Heart left ventricle (tissue), 16 donors: ENCODE results near the gene MVK. TPM values are rescaled to one million over a fixed set of nuclear protein-coding genes. Genes with fewer than 3 reads are reported as not detected.

ENCODE experiments used
- ATAC-seq, 4 donors: fragments of 200-7000 bp; cut with Tn5 transposase; one replicate each; pipeline ENCODE4 v1.9.1; 2020 to 2022; ENCODE audit warnings: moderate library complexity in 4 of 4, mild to moderate bottlenecking in 3 of 4, moderate number of reproducible peaks in 1 of 4
- DNase-seq, 5 donors: peaks; one replicate each; pipeline ENCODE4 v3.0.0-alpha.2; 2020
- H3K27ac ChIP-seq, 12 donors: fragments of 200-600 bp; sonication (generic) in 4 of 12; one replicate each; pipeline versions ENCODE4 v1.5.0 to v1.8.0; 2016 to 2022; ENCODE audit warnings: mild to moderate bottlenecking in 2 of 12
- H3K27me3 ChIP-seq, 9 donors: fragments of 200-600 bp; sonication (generic) in 2 of 9; one replicate each; pipeline versions ENCODE4 v1.5.1 to v1.8.0; 2016 to 2022; ENCODE audit warnings: mild to moderate bottlenecking in 3 of 9
- H3K36me3 ChIP-seq, 9 donors: fragments of 200-600 bp; sonication (generic) in 2 of 9; one replicate each; pipeline versions ENCODE4 v1.5.0 to v1.8.0; 2018 to 2022; ENCODE audit warnings: mild to moderate bottlenecking in 2 of 9
- H3K4me1 ChIP-seq, 12 donors: fragments of 200-600 bp; sonication (generic) in 4 of 12; one replicate each; pipeline versions ENCODE4 v1.5.0 to v1.8.0; 2016 to 2022; ENCODE audit warnings: mild to moderate bottlenecking in 3 of 12
- H3K4me3 ChIP-seq, 12 donors: fragments of 200-600 bp; sonication (generic) in 4 of 12; one replicate each; pipeline versions ENCODE4 v1.5.0 to v1.8.0; 2017 to 2022; ENCODE audit warnings: mild to moderate bottlenecking in 9 of 12, moderate library complexity in 4 of 12
- H3K9me3 ChIP-seq, 12 donors: fragments of 200-600 bp; sonication (generic) in 4 of 12; one replicate each; pipeline versions ENCODE4 v1.5.0 to v1.8.0; 2016 to 2022; ENCODE audit warnings: mild to moderate bottlenecking in 1 of 12
- POLR2A ChIP-seq, 2 donors: fragments of 450-650 bp; IDR thresholded peaks; one replicate each; pipeline ENCODE4 v1.6.1; 2017; ENCODE audit warnings: antibody characterized with exemption in 2 of 2, mild to moderate bottlenecking in 2 of 2, moderate library complexity in 2 of 2
- WGBS, 4 donors: extraction: QIAGEN DNeasy Blood & Tissue Kit in 2 of 4; methylation state at CpG; one replicate each; pipeline versions ENCODE4 v1.1.5 to v1.1.7; 2013 to 2018; 5-methylcytosine and 5-hydroxymethylcytosine counted together
- intact Hi-C, 10 donors: fragments of 100-400 bp; cut with DNase I; formaldehyde crosslinking; loops; one replicate each; pipeline versions ENCODE4 v1.11.1 to v1.14.2; 2022
- polyA plus RNA-seq, 2 donors: library from polyadenylated mRNA; stranded (reverse); fragments of 200-250 nt; gene quantifications; one replicate each; pipeline ENCODE4 v1.2.3, GENCODE V29; 2013
- total RNA-seq, 9 donors: library from RNA; depleted of rRNA in 2 of 9; stranded (reverse); fragments of >200 nt in 2 of 9; fragmentation: NEBNext Ultra II Directional in 3 of 9; extraction: Animal tissue kit (Norgen Biotek cat#: 25700) in 3 of 9; gene quantifications; one replicate each; pipeline versions ENCODE4 v1.1.0 to v1.2.4, GENCODE V29; 2016 to 2023
- TF ChIP-seq, protein P1 (sequence below), 12 donors: fragments of 200-600 bp; sonication (generic) in 4 of 12; IDR thresholded peaks; one replicate each; pipeline versions ENCODE4 v1.5.0 to v1.8.0; 2018 to 2022; ENCODE audit warnings: antibody characterized with exemption in 12 of 12, mild to moderate bottlenecking in 5 of 12
- donor health status: ischemic (EF 13 %, LVEDD 7.1; RV severe dilation, severe dysfunction).
- donor health status: healthy with polysubstance abuse.
- donor health status: DM: no; HTN: yes; CAD: no.
- donor health status: DM: no; HTN: no; CAD: no.
- donor health status: ischemic (EF 25% LVEDD 6.9; RV normal size, moderate dysfunction).
- donor health status: ischemic (EF 25% LVEDD 5.7; RV mildly dilated, moderate dysfunction).
- donor health status: healthy.
- donor health status: DM: yes; HTN: yes; CAD: no.
- donor health status: ischemic (EF 35%, LVEDD 5.7; RV mildly dilated, moderate dysfunction).
- donor health status: nonischemic (EF 11% LVEDD 7.7; RV severe dilation, severe dysfunction).
- donor health status: DM: yes; HTN: yes; CAD: no.
- donor health status: PGD.
- donor health status: ischemic (EF 29% LVEDD 5.4; RV normal size, mild dysfunction).
- donor health status: nonischemic (EF 23%, LVEDD 6.1; RV moderate dilation, normal function).

Gene MVK
- total and polyA plus RNA-seq, 11 donors = 7.9 to 14.9 (median 10.1) TPM

DNA sequence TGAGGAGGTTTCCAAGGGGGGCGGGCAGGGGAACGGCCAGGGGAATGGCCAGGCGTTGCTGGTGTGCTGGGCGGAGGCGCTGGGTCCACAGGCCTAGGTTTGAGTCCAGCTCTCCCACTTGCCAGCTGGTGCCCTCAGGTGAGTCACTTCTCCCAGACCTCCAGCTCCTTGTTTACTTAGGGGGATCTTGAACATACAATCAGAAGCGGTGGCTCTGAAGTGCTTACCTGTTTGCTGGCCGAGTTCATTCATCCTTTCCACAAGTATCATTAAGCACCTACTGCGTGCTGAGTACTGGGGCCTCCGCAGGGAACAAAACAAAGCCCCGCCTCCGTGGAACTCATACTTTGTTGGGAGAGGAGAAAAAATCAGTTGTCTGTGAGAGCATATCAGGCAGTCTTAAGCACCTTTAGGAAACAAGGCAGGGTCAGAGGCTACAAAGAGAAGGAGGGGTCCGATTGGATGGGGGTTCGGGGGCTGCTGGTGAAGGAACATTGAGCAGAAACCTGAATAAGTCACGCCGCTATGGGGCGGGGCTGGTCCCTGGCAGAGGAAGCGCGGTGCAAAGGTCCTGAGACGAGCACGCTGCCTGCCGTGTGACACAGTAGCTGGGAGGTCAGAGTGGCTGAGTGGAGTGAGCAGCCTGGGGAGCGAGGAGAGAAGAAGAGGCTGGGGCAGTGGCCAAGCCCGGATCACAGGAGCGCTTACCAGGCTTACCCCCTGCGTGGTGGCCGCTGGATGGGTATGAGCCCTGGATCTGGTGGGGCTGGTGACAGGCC is 15.1 kb downstream of the MVK start:
- no peak overlapping the region for H3K27ac ChIP-seq
- no peak for DNase-seq
- H3K4me3 ChIP-seq = no peak overlapping the region
- H3K36me3 ChIP-seq = peaks cover 0 to 58% (median 33%) of the 10 kb centered on the region in 9 donors
- WGBS, 4 donors = 93 to 96% (median 94%) methylated on average over 26 of the region's 26 CpGs
- H3K4me1 ChIP-seq = peaks cover 0 to 13% (median 0%) of the 10 kb centered on the region in 12 donors
- no peaks in the 10 kb centered on the region for H3K27me3 ChIP-seq
- no peaks in the 10 kb centered on the region for H3K9me3 ChIP-seq
- ATAC-seq = no peak
- TF ChIP-seq, protein P1, sequence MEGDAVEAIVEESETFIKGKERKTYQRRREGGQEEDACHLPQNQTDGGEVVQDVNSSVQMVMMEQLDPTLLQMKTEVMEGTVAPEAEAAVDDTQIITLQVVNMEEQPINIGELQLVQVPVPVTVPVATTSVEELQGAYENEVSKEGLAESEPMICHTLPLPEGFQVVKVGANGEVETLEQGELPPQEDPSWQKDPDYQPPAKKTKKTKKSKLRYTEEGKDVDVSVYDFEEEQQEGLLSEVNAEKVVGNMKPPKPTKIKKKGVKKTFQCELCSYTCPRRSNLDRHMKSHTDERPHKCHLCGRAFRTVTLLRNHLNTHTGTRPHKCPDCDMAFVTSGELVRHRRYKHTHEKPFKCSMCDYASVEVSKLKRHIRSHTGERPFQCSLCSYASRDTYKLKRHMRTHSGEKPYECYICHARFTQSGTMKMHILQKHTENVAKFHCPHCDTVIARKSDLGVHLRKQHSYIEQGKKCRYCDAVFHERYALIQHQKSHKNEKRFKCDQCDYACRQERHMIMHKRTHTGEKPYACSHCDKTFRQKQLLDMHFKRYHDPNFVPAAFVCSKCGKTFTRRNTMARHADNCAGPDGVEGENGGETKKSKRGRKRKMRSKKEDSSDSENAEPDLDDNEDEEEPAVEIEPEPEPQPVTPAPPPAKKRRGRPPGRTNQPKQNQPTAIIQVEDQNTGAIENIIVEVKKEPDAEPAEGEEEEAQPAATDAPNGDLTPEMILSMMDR (IDR thresholded peaks at IDR 0.05) = no peak
- no peak for TF ChIP-seq POLR2A (IDR thresholded peaks at IDR 0.05)
- intact Hi-C loops = no loop called here

DNA sequence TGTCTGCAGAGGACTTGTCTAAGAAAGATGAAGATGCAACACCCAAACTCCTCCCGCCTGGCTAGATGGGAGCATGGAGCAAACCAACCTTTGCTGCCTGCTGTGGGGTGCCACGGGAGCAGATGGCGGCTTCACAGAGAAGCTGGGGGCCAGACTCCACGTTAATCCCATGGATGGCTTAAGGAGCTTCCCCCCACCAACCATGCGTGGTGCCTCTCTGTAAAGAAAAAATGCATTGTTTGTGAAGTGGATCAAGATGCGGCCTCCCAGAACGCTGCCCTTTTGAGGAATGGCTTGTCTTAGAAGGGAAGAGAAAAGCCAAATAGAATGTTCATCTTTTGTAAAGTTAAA is 15.6 kb downstream of the MVK start:
- no peaks in the 10 kb centered on the region for H3K9me3 ChIP-seq
- ATAC-seq (no peak), DNase-seq (no peak)
- H3K4me3 ChIP-seq = no peak overlapping the region
- peaks cover 0 to 13% (median 0%) of the 10 kb centered on the region in 12 donors for H3K4me1 ChIP-seq
- no peaks in the 10 kb centered on the region for H3K27me3 ChIP-seq
- no peak overlapping the region for H3K27ac ChIP-seq
- peaks cover 0 to 55% (median 27%) of the 10 kb centered on the region in 9 donors for H3K36me3 ChIP-seq
- intact Hi-C loops = no loop called here
- TF ChIP-seq, protein P1 (IDR thresholded peaks at IDR 0.05) = no peak
- TF ChIP-seq POLR2A (IDR thresholded peaks at IDR 0.05) = no peak
- WGBS, 4 donors = 86 to 92% (median 89%) methylated on average over 7 of the region's 7 CpGs

DNA sequence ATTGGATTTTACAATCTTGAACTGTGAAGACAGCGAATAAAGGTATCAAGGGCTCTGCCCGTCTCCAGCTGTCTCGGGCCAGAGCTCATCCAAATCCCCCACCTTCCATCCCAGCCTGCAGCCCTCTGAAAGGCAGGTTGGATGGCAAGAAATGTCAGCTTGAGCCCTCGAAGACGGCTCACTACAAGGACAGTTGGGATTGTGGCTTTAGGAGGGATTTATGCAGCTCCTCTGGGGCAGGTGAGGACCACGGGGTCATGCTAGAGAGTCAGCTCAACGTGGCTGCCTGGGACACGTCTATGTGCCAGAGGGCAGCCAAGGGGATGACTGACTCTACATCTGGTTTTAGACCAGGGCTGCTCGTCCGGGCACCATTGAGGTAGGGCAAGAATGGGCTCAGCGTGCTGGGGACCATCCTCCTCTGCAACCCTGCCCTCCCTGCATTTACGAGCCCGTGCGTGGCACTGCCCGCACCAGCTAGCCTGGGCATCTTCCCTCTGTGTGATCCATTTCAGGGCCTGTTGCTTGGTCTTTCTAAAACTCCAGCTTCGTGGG is 16.2 kb downstream of the MVK start:
- Histone ChIP-seq H3K4me3 (no peak overlapping the region), H3K27me3 (no peaks in the 10 kb centered on the region), H3K4me1 (peaks cover 0 to 13% (median 0%) of the 10 kb centered on the region in 12 donors), H3K36me3 (peaks cover 0 to 58% (median 24%) of the 10 kb centered on the region in 9 donors), H3K27ac (no peak overlapping the region), H3K9me3 (no peaks in the 10 kb centered on the region)
- TF ChIP-seq POLR2A (IDR thresholded peaks at IDR 0.05) = no peak
- TF ChIP-seq, protein P1 (IDR thresholded peaks at IDR 0.05) = no peak
- no peak for DNase-seq
- intact Hi-C loops = loop anchor here in 6 of 10 donors (5.0 to 10.0 kb wide), 4 partner anchors 67 to 165 kb away; partner anchors contain the start of gene FAM222A (in 1 of the 6)
- no peak for ATAC-seq
- WGBS, 4 donors = 91 to 95% (median 93%) methylated on average over 14 to 16 of the region's 16 CpGs

DNA sequence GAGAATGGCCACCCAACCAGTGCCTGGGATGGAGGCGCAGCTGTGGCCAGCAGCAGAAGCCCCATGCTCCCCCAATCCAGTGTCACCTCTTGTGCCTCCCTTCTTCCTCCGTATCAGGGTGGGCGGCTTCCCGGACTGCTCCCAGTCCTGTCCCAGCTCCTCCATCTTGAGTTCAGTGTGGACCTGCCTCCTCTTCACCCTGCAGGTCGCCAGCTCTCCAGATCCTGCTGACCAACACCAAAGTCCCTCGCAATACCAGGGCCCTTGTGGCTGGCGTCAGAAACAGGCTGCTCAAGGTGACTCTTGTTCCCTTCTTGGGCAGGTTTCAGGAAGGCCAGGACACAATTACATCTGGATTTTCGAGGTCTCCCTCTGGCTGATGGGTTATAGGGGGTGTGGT is 17.0 kb downstream of the MVK start:
- Histone ChIP-seq H3K4me1 (peaks cover 0 to 13% (median 0%) of the 10 kb centered on the region in 12 donors), H3K36me3 (peaks cover 0 to 59% (median 21%) of the 10 kb centered on the region in 9 donors), H3K4me3 (no peak overlapping the region), H3K27ac (no peak overlapping the region), H3K9me3 (no peaks in the 10 kb centered on the region), H3K27me3 (no peaks in the 10 kb centered on the region)
- WGBS, 4 donors = 86 to 95% (median 93%) methylated on average over 8 of the region's 8 CpGs
- ATAC-seq (no peak), DNase-seq (no peak)
- intact Hi-C loops = loop anchor here in 6 of 10 donors (5.0 to 10.0 kb wide), 4 partner anchors 68 to 166 kb away; partner anchors contain the start of gene FAM222A (in 1 of the 6)
- TF ChIP-seq, protein P1 (IDR thresholded peaks at IDR 0.05) = no peak
- TF ChIP-seq POLR2A (IDR thresholded peaks at IDR 0.05) = no peak
